HG02763 (cell line): ENCODE results near the gene ADISSP.

Experiments used
- ATAC-seq: cut with Tn5 transposase; IDR thresholded peaks from one replicate; pipeline ENCODE4 v1.9.1; 2021; ENCODE audit warnings: mild to moderate bottlenecking, moderate library complexity; ENCODE audit not compliant: unreplicated experiment

Gene ADISSP

GRCh38 chr20:3739926-3740451 lies 27.6 kb downstream of the ADISSP start:
- ATAC-seq: no peak

- no peak for ATAC-seq
Observed at GRCh38 chr20:3739054-3739925, 28.3 kb downstream of the ADISSP start.

- no peak for ATAC-seq
Observed at GRCh38 chr20:3738111-3739053, 29.2 kb downstream of the ADISSP start.

- ATAC-seq: no peak
Observed at GRCh38 chr20:3735768-3736167, 31.8 kb downstream of the ADISSP start.

- ATAC-seq: no peak
Observed at GRCh38 chr20:3734111-3734843, 33.3 kb downstream of the ADISSP start.

- ATAC-seq: no peak
Observed at GRCh38 chr20:3733119-3733995, 34.2 kb downstream of the ADISSP start.

GRCh38 chr20:3732327-3733118 lies 35.0 kb downstream of the ADISSP start, which contains the start of gene HSPA12B:
Gene HSPA12B (plus strand): TSS chr20:3732685. CDS start chr20:3738675, 5,990 bp downstream.
- no peak for ATAC-seq

GRCh38 chr20:3731944-3732326 lies 35.6 kb downstream of the ADISSP start:
- ATAC-seq: no peak

- no peak for ATAC-seq
Observed at GRCh38 chr20:3730803-3731672, 36.5 kb downstream of the ADISSP start.

GRCh38 chr20:3729811-3730540 lies 37.6 kb downstream of the ADISSP start:
- no peak for ATAC-seq

GRCh38 chr20:3729378-3729777 lies 38.2 kb downstream of the ADISSP start:
- no peak for ATAC-seq

GRCh38 chr20:3728876-3729275 lies 38.7 kb downstream of the ADISSP start:
- no peak for ATAC-seq

- ATAC-seq: no peak
Observed at GRCh38 chr20:3728354-3728753, 39.2 kb downstream of the ADISSP start.

GRCh38 chr20:3727401-3728021 lies 40.0 kb downstream of the ADISSP start:
- no peak for ATAC-seq

- ATAC-seq: no peak
Observed at GRCh38 chr20:3724356-3724755, 43.2 kb downstream of the ADISSP start.

GRCh38 chr20:3723284-3723683 lies 44.3 kb downstream of the ADISSP start:
- no peak for ATAC-seq

GRCh38 chr20:3721912-3722311 lies 45.6 kb downstream of the ADISSP start:
- no peak for ATAC-seq
